ENCODE data around the gene ORC3. TPM values are rescaled to one million over a fixed set of nuclear protein-coding genes. Genes with fewer than 3 reads are reported as not detected.

Gene ORC3
- total RNA-seq, 2 donors from 2014 or later, result 14.5 to 21.4 TPM

- H3K4me1 ChIP-seq, result peaks cover 0 to 59% of the 10 kb centered on the region in 2 donors
- TF ChIP-seq CTCF (IDR thresholded peaks at IDR 0.05), result no peak
- no peaks in the 10 kb centered on the region for H3K36me3 ChIP-seq
- H3K27me3 ChIP-seq, result no peaks in the 10 kb centered on the region
- peak overlapping the region; percentile 18 to 99 for H3K27ac ChIP-seq
- DNase-seq (ENCODE audit: low spot score), result no peak
- no peaks in the 10 kb centered on the region for H3K9me3 ChIP-seq
- peak overlapping the region in 1 of 2 donors; percentile 96 for H3K4me3 ChIP-seq
Measured at GRCh38 chr6:87697581-87698546, 107.9 kb downstream of the ORC3 start.

- H3K4me1 ChIP-seq, result peaks cover 0 to 57% of the 10 kb centered on the region in 2 donors
- no peak for DNase-seq (ENCODE audit: low spot score)
- no peak for TF ChIP-seq CTCF (IDR thresholded peaks at IDR 0.05)
- peak overlapping the region; percentile 3 to 96 for H3K4me3 ChIP-seq
- H3K9me3 ChIP-seq, result no peaks in the 10 kb centered on the region
- peak overlapping the region; percentile 18 to 99 for H3K27ac ChIP-seq
- no peaks in the 10 kb centered on the region for H3K27me3 ChIP-seq
- H3K36me3 ChIP-seq, result no peaks in the 10 kb centered on the region
Measured at GRCh38 chr6:87698547-87699006, 108.6 kb downstream of the ORC3 start.

GRCh38 chr6:87699576-87699975 lies 109.6 kb downstream of the ORC3 start:
- Histone ChIP-seq H3K4me3 (peak overlapping the region; percentile 96 to 98), H3K4me1 (peaks cover 0 to 47% of the 10 kb centered on the region in 2 donors), H3K27ac (peak overlapping the region; percentile 99), H3K9me3 (no peaks in the 10 kb centered on the region), H3K27me3 (no peaks in the 10 kb centered on the region), H3K36me3 (no peaks in the 10 kb centered on the region)
- TF ChIP-seq CTCF (IDR thresholded peaks at IDR 0.05), result no peak
- DNase-seq (ENCODE audit: low spot score), result no peak

GRCh38 chr6:87700397-87701343 lies 110.7 kb downstream of the ORC3 start:
- Histone ChIP-seq H3K4me3 (peak overlapping the region; percentile 96 to 98), H3K4me1 (peaks cover 0 to 36% of the 10 kb centered on the region in 2 donors), H3K27me3 (no peaks in the 10 kb centered on the region), H3K27ac (peak overlapping the region; percentile 99), H3K36me3 (no peaks in the 10 kb centered on the region), H3K9me3 (no peaks in the 10 kb centered on the region)
- DNase-seq (ENCODE audit: low spot score), result no peak
- TF ChIP-seq CTCF (IDR thresholded peaks at IDR 0.05), result peak in 1 of 2 donors; percentile 20

- TF ChIP-seq CTCF (IDR thresholded peaks at IDR 0.05), result no peak
- peak overlapping the region; percentile 99 for H3K27ac ChIP-seq
- H3K36me3 ChIP-seq, result no peaks in the 10 kb centered on the region
- no peak for DNase-seq (ENCODE audit: low spot score)
- H3K4me3 ChIP-seq, result peak overlapping the region; percentile 96 to 98
- no peaks in the 10 kb centered on the region for H3K27me3 ChIP-seq
- peaks cover 0 to 30% of the 10 kb centered on the region in 2 donors for H3K4me1 ChIP-seq
- no peaks in the 10 kb centered on the region for H3K9me3 ChIP-seq
Measured at GRCh38 chr6:87701344-87701675, 111.4 kb downstream of the ORC3 start.

Measured in right atrium auricular region (tissue), 2 donors.